Skin of body (tissue), 2 donors: ENCODE results near the gene TBC1D8. TPM values are rescaled to one million over a fixed set of nuclear protein-coding genes. Genes with fewer than 3 reads are reported as not detected.

Experiments
- DNase-seq: peaks from one replicate; lab custom pipeline; 2025; lab: John Stamatoyannopoulos, UW
- total RNA-seq: library from RNA; depleted of rRNA; stranded (reverse); fragments of >200 nt; gene quantifications from one replicate; pipeline ENCODE4 v1.2.3, GENCODE V29; 2014

The TBC1D8 gene
- total RNA-seq, 1 donor from 2014 or later = 20.7 TPM

- DNase-seq = no peak
These were observed 171.1 kb downstream of the TBC1D8 start for GRCh38 chr2:100980046-100980445.

GRCh38 chr2:100978582-100979191 lies 172.5 kb downstream of the TBC1D8 start:
- no peak for DNase-seq

- DNase-seq = no peak
These were observed 173.7 kb downstream of the TBC1D8 start for GRCh38 chr2:100977511-100977910.

- DNase-seq = no peak
These were observed 174.4 kb downstream of the TBC1D8 start for GRCh38 chr2:100976645-100977391.

- DNase-seq = no peak
These were observed 175.1 kb downstream of the TBC1D8 start for GRCh38 chr2:100976061-100976460.

- DNase-seq = no peak
These were observed 175.7 kb downstream of the TBC1D8 start for GRCh38 chr2:100975521-100975785.

- no peak for DNase-seq
These were observed 176.3 kb downstream of the TBC1D8 start for GRCh38 chr2:100974712-100975520.

- peak; percentile 13 for DNase-seq
These were observed 178.7 kb downstream of the TBC1D8 start for GRCh38 chr2:100972452-100972851.

- DNase-seq = no peak
These were observed 180.0 kb downstream of the TBC1D8 start for GRCh38 chr2:100971221-100971620.

GRCh38 chr2:100969998-100970397 lies 181.2 kb downstream of the TBC1D8 start:
- DNase-seq = no peak

- no peak for DNase-seq
These were observed 182.7 kb downstream of the TBC1D8 start for GRCh38 chr2:100968146-100969145.

GRCh38 chr2:100967716-100968115 lies 183.5 kb downstream of the TBC1D8 start:
- no peak for DNase-seq

GRCh38 chr2:100965596-100965995 lies 185.6 kb downstream of the TBC1D8 start:
- DNase-seq = no peak

- DNase-seq = peak; percentile 36
These were observed 186.5 kb downstream of the TBC1D8 start for GRCh38 chr2:100964681-100965169.

- no peak for DNase-seq
These were observed 187.0 kb downstream of the TBC1D8 start for GRCh38 chr2:100964222-100964621.

- DNase-seq = no peak
These were observed 188.2 kb downstream of the TBC1D8 start for GRCh38 chr2:100963026-100963375.

GRCh38 chr2:100962366-100963025 lies 188.7 kb downstream of the TBC1D8 start:
- no peak for DNase-seq

GRCh38 chr2:100960688-100961087 lies 190.5 kb downstream of the TBC1D8 start:
- no peak for DNase-seq

- DNase-seq = no peak
These were observed 191.8 kb downstream of the TBC1D8 start for GRCh38 chr2:100959225-100959880.

- peak; percentile 84 for DNase-seq
These were observed 193.1 kb downstream of the TBC1D8 start for GRCh38 chr2:100957996-100958653.
